GM19193 (cell line): Measurements from ENCODE around the gene CD79A.

Experiments used
- POLR2A ChIP-seq: IDR thresholded peaks from 4 replicates; pipeline ENCODE4 v1.6.1; 2011; ENCODE audit not compliant: insufficient read depth, insufficient read length; ENCODE audit errors: extremely low read depth

The CD79A gene

DNA sequence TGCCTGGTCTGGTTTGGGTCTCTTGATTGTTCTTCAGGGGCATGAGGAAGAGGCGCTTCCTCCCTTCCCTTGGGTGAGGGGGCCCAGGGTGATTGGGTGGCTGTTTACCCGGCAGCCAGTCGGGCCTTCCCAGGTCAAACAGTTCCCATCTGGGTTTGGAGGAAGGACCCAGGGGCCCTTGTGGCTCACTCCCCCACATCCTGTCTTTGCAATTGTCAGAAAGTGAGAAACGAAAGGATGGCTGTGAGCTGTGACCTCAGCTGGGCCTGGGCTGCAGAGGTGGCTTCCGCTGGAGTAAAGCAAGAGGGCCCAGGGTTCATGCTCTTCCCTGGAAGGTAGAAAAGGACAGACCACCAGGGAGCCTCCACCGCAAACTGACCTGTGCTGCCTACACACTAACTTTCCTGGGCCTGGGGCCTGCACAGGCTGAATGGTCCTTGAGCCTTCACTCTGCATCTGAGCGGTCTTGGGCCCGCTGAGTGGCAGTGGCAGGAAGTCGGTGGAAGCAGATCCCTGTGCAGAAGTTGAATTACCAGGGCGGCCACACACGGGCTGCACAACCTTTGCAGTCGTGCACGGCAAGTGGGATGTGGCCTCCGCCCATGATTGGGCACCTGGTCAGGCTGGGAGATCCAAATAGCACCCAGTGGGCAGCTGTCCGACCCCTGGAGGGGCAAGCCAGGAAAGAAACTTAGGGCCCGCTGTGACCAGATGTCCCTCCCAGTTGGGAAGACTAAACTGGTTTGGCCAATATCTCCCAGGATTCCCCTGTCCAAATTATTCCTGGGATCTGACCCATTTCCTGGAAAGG is 5.3 kb upstream of the CD79A start:
- TF ChIP-seq POLR2A: peak; percentile 59

DNA sequence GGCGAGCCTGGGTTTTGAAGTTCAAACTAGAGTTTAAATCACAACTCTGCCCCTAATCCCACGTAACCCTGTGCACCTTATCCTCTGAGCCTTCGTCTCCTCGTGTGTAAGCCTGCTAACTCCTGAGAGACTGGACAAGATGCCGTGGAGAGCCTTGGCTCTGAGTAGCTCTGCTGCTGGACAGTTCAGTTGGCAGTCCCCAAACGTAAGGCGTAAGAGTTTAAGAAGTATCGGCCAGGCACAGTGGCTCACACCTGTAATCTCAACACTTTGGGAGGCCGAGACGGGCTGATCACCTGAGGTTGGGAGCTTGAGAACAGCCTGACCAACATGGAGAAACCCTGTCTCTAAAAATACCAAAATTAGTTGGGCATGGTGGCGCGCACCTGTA is 4.7 kb upstream of the CD79A start:
- TF ChIP-seq POLR2A: no peak

- peak; percentile 50 for TF ChIP-seq POLR2A
Observed at GRCh38 chr19:41872775-41873647, 4.1 kb upstream of the CD79A start.

GRCh38 chr19:41877916-41878905 is 1.1 kb downstream of the CD79A start:
- TF ChIP-seq POLR2A: peak; percentile 80

DNA sequence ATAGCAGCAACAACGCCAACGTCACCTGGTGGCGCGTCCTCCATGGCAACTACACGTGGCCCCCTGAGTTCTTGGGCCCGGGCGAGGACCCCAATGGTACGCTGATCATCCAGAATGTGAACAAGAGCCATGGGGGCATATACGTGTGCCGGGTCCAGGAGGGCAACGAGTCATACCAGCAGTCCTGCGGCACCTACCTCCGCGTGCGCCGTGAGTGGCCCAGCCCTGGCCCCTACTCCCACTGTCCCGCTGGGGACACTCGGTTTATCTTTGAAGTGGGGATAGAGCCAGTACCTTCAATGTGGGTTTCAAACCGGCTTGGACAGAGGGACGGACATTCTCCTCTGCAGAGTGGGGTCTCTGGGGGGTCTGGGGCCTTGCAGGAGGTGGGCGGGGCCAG is 2.0 kb downstream of the CD79A start:
- TF ChIP-seq POLR2A: no peak

DNA sequence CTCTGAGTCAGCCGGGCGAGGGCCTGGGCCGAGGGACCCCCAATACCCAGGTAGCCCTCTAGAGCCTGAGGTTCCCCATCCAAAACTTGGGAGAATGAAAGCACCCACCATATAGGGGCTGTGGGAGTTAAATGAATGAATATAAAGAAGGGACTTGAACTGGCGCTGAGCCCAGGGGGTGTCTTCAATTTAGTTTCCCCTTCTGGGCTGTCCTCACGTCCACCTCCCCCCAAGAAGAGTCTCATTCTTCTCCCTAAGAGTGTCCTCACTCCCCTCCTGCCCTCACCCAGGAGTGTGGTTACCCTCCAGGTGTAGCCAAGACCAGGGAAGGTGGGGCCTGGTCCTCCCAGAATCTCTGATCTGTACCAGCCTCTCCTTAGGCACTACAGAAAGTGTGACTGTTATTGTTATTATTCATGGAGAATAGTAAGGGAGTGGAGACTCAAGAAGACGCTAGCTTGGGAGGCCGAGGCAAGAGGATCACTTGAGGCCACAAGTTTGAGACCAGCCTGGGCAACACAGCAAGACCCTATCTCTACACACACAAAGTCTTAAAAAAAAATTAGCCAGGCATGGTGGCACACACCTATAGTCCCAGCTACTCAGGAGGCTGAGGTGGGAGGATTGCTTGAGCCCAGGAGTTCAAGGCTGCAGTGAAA is 2.7 kb downstream of the CD79A start:
- TF ChIP-seq POLR2A: no peak

- no peak for TF ChIP-seq POLR2A
Observed at GRCh38 chr19:41880329-41880708, 3.2 kb downstream of the CD79A start.

- peak; percentile 62 for TF ChIP-seq POLR2A
Observed at GRCh38 chr19:41882568-41883462, 5.7 kb downstream of the CD79A start, which contains the start of gene ARHGEF1. Gene ARHGEF1, plus strand, starts transcription at chr19:41883184. Its CDS starts 4,899 bp downstream, at chr19:41888083.

- no peak for TF ChIP-seq POLR2A
Observed at GRCh38 chr19:41883463-41883820, 6.4 kb downstream of the CD79A start.

DNA sequence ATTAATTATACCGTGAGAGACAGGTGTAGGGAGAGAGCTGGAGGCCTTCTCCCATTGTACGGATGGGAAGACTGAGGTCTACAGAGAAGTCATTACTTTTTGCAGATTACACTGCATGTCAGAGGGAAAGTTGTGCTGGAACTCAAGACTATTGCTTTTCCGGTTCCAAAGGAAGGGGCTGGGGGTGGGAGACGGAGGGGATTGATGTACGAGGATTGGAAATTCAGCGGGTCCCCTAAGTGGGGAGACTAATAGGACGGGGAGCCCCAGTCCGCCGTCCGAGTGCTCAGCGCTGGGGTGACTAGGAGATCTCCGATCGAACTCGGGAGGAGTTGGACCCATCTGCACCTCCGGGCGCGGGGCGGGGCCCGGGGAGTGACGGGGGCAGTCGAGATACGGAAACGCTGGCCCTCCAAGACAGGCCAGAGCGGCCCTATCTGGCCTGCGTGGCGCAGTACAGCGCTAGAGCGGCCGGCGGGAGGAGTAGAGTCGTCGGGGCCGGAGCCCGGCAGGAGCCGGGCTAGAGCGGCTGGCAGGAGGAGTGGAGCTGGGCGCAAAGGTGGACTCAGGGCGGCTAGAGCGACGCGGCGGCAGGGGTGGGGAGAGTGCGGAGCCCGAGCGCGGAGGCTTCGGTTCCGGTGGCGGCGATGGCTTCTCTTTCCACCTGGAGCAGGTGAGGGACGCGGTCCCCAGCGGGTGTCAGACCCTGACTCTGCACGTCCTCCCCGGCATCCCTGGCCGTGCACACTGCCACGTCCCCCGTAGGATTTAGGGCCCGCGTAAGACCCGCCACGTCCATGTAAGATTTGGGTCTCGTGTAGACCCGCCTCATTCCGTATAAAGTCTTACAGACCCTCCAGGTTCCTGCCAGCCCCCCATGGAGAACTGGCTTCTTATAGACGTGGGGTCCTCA is 7.0 kb downstream of the CD79A start:
- TF ChIP-seq POLR2A: peak; percentile 93

- peak; percentile 35 for TF ChIP-seq POLR2A
Observed at GRCh38 chr19:41886761-41887710, 10.0 kb downstream of the CD79A start.

- no peak for TF ChIP-seq POLR2A
Observed at GRCh38 chr19:41887711-41888382, 10.8 kb downstream of the CD79A start.
